Spinal cord (tissue), 10 donors: ENCODE measurements around the gene AGPAT4. TPM values are rescaled to one million over a fixed set of nuclear protein-coding genes. Genes with fewer than 3 reads are reported as not detected.

ENCODE experiments used
- DNase-seq, 6 donors: peaks; one replicate each; pipeline versions ENCODE4 v3.0.0 to v3.0.0-alpha.2; 2013 to 2015; ENCODE audit warnings: low spot score in 6 of 6, low read depth in 4 of 6
- H3K27ac ChIP-seq: one replicate; pipeline ENCODE4 v1.5.1; 2013; ENCODE audit warnings: low read depth, low read length, control low read depth
- H3K27me3 ChIP-seq: one replicate; pipeline ENCODE4 v1.6.1; 2013; ENCODE audit warnings: low read length; ENCODE audit not compliant: control insufficient read depth, insufficient read depth
- H3K36me3 ChIP-seq: one replicate; pipeline ENCODE4 v1.6.1; 2013; ENCODE audit warnings: low read length; ENCODE audit not compliant: control insufficient read depth, insufficient read depth
- H3K4me1 ChIP-seq: one replicate; pipeline ENCODE4 v1.6.1; 2013; ENCODE audit warnings: low read length; ENCODE audit not compliant: control insufficient read depth, insufficient read depth
- H3K4me3 ChIP-seq: one replicate; pipeline ENCODE4 v1.5.1; 2013; ENCODE audit warnings: low read depth, low read length, control low read depth
- H3K9me3 ChIP-seq: one replicate; pipeline ENCODE4 v1.6.1; 2013; ENCODE audit warnings: low read length; ENCODE audit not compliant: control insufficient read depth, insufficient read depth
- whole genome bisulfite sequencing: methylation state at CpG from one replicate; pipeline ENCODE4 v1.1.5; 2013; ENCODE audit warnings: missing lambda C conversion rate; ENCODE audit not compliant: insufficient coverage; 5-methylcytosine and 5-hydroxymethylcytosine counted together
- polyA plus RNA-seq, 2 donors: library from polyadenylated mRNA; unstranded; fragments of 120-200 nt; gene quantifications; one replicate each; pipeline ENCODE4 v1.2.1, GENCODE V29; 2013; ENCODE audit not compliant: insufficient read length in 2 of 2
- total RNA-seq, 2 donors: library from RNA; depleted of rRNA in 1 of 2; stranded (reverse); fragments of 120-200 nt in 1 of 2; fragments of >200 nt in 1 of 2; gene quantifications; one replicate each; pipeline versions ENCODE4 v1.2.3 to v1.2.4, GENCODE V29; 2013 to 2014
- donor health status: healthy.

AGPAT4 gene
- total and polyA plus RNA-seq, 4 donors, result 25.6 to 51.1 (median 40.0) TPM

GRCh38 chr6:161215193-161215592 lies 58.7 kb downstream of the AGPAT4 start:
- H3K27ac ChIP-seq, result no peak overlapping the region

GRCh38 chr6:161214722-161215121 lies 59.1 kb downstream of the AGPAT4 start:
- no peaks in the 10 kb centered on the region for H3K27me3 ChIP-seq
- H3K27ac ChIP-seq, result no peak overlapping the region
- peaks cover 10% of the 10 kb centered on the region for H3K36me3 ChIP-seq
- no peaks in the 10 kb centered on the region for H3K4me1 ChIP-seq
- DNase-seq, result no peak
- H3K4me3 ChIP-seq, result no peak overlapping the region
- 100% methylated on average over 2 of the region's 5 CpGs for WGBS
- H3K9me3 ChIP-seq, result no peaks in the 10 kb centered on the region

More at GRCh38 chr6:161215193-161215592, 58.7 kb downstream of the AGPAT4 start:
- 100% methylated on average over 2 of the region's 4 CpGs for WGBS
- H3K9me3 ChIP-seq, result no peaks in the 10 kb centered on the region
- no peaks in the 10 kb centered on the region for H3K4me1 ChIP-seq
- DNase-seq, result no peak
- H3K36me3 ChIP-seq, result peaks cover 10% of the 10 kb centered on the region
- no peaks in the 10 kb centered on the region for H3K27me3 ChIP-seq
- H3K4me3 ChIP-seq, result no peak overlapping the region

- WGBS, result no CpG with 5 or more reads among the region's 1 CpG
- no peak for DNase-seq
- Histone ChIP-seq H3K4me3 (no peak overlapping the region), H3K36me3 (peaks cover 10% of the 10 kb centered on the region), H3K9me3 (peaks cover under 1% of the 10 kb centered on the region), H3K27ac (no peak overlapping the region), H3K4me1 (no peaks in the 10 kb centered on the region), H3K27me3 (no peaks in the 10 kb centered on the region)
Observed at GRCh38 chr6:161212902-161213301, 61.0 kb downstream of the AGPAT4 start.

GRCh38 chr6:161211380-161212035 lies 62.4 kb downstream of the AGPAT4 start:
- no peak for DNase-seq

GRCh38 chr6:161210857-161211256 lies 63.0 kb downstream of the AGPAT4 start:
- Histone ChIP-seq H3K4me3 (no peak overlapping the region), H3K4me1 (no peaks in the 10 kb centered on the region), H3K27ac (no peak overlapping the region), H3K9me3 (peaks cover 3% of the 10 kb centered on the region), H3K36me3 (no peaks in the 10 kb centered on the region), H3K27me3 (no peaks in the 10 kb centered on the region)
- DNase-seq, result no peak
- no CpG with 5 or more reads among the region's 2 CpGs for whole genome bisulfite sequencing

More at GRCh38 chr6:161211380-161212035, 62.4 kb downstream of the AGPAT4 start:
- H3K27ac ChIP-seq, result no peak overlapping the region
- no peak overlapping the region for H3K4me3 ChIP-seq
- 73% methylated on average over 1 of the region's 3 CpGs for WGBS
- no peaks in the 10 kb centered on the region for H3K27me3 ChIP-seq
- H3K4me1 ChIP-seq, result no peaks in the 10 kb centered on the region
- H3K36me3 ChIP-seq, result peaks cover 3% of the 10 kb centered on the region
- H3K9me3 ChIP-seq, result peaks cover 3% of the 10 kb centered on the region

- no peaks in the 10 kb centered on the region for H3K27me3 ChIP-seq
- peaks cover 6% of the 10 kb centered on the region for H3K4me1 ChIP-seq
- H3K4me3 ChIP-seq, result no peak overlapping the region
- DNase-seq, result peak in 1 of 6 donors; percentile 58
- H3K36me3 ChIP-seq, result no peaks in the 10 kb centered on the region
- no CpG with 5 or more reads among the region's 4 CpGs for WGBS
- H3K9me3 ChIP-seq, result peaks cover 3% of the 10 kb centered on the region
- no peak overlapping the region for H3K27ac ChIP-seq
Observed at GRCh38 chr6:161207200-161207599, 66.7 kb downstream of the AGPAT4 start.

- peak in 1 of 6 donors; percentile 26 for DNase-seq
- WGBS, result 63% methylated on average over 11 of the region's 11 CpGs
- Histone ChIP-seq H3K36me3 (no peaks in the 10 kb centered on the region), H3K27ac (no peak overlapping the region), H3K4me3 (no peak overlapping the region), H3K4me1 (peaks cover 6% of the 10 kb centered on the region), H3K27me3 (no peaks in the 10 kb centered on the region), H3K9me3 (peaks cover 3% of the 10 kb centered on the region)
Observed at GRCh38 chr6:161204866-161205557, 68.8 kb downstream of the AGPAT4 start.

- Histone ChIP-seq H3K27me3 (no peaks in the 10 kb centered on the region), H3K36me3 (peaks cover 3% of the 10 kb centered on the region), H3K4me3 (no peak overlapping the region), H3K9me3 (no peaks in the 10 kb centered on the region), H3K4me1 (peaks cover 13% of the 10 kb centered on the region), H3K27ac (no peak overlapping the region)
- peak in 1 of 6 donors; percentile 73 for DNase-seq
- 40% methylated on average over 3 of the region's 8 CpGs for WGBS
Observed at GRCh38 chr6:161200610-161201370, 73.1 kb downstream of the AGPAT4 start.

- Histone ChIP-seq H3K27ac (no peak overlapping the region), H3K4me1 (peaks cover 12% of the 10 kb centered on the region), H3K9me3 (no peaks in the 10 kb centered on the region), H3K27me3 (no peaks in the 10 kb centered on the region), H3K36me3 (peaks cover 3% of the 10 kb centered on the region), H3K4me3 (no peak overlapping the region)
- WGBS, result no CpG with 5 or more reads among the region's 4 CpGs
- no peak for DNase-seq
Observed at GRCh38 chr6:161199850-161200249, 74.0 kb downstream of the AGPAT4 start.
